K562 (cell line): Measurements from ENCODE around the gene PPM1F.
A peak's percentile ranks its signal among the peaks of the same experiment; 100 is the strongest.

Source experiments
- BHLHE40 ChIP-seq: IDR thresholded peaks from 2 replicates; pipeline ENCODE4 v1.6.1; 2011; ENCODE audit warnings: low read length, improper control_type of control experiment
- CHD1 ChIP-seq: fragments of 200-600 bp; sonication (generic); IDR thresholded peaks from one replicate; pipeline ENCODE4 v1.6.1; 2012; ENCODE audit warnings: mild to moderate bottlenecking, moderate library complexity, low read length, inconsistent platforms
- EWSR1 ChIP-seq: fragments of 450-650 bp; IDR thresholded peaks from 2 replicates; pipeline ENCODE4 v1.6.1; 2018; ENCODE audit warnings: borderline replicate concordance, mild to moderate bottlenecking, low read depth, moderate library complexity; ENCODE audit not compliant: partially characterized antibody
- FOXM1 ChIP-seq, 2 experiments: fragments of 450-650 bp in 1 of 2; sonication (generic) in 1 of 2; formaldehyde crosslinking in 1 of 2; IDR thresholded peaks; 2 replicates each; pipeline versions ENCODE4 v1.6.1 to v1.9.0; 2017 to 2022; ENCODE audit warnings: low read depth in 2 of 2, mild to moderate bottlenecking in 2 of 2, missing genetic modification reagents in 1 of 2, moderate library complexity in 1 of 2
- NELFE ChIP-seq: IDR thresholded peaks from 2 replicates; pipeline ENCODE4 v1.6.1; 2011; ENCODE audit warnings: mild to moderate bottlenecking; ENCODE audit not compliant: insufficient read depth, insufficient read length
- POLR2G ChIP-seq: fragments of 200-400 bp; formaldehyde crosslinking; IDR thresholded peaks from 2 replicates; pipeline ENCODE4 v1.6.1; 2017; ENCODE audit warnings: low read depth, mild to moderate bottlenecking, antibody characterized with exemption, low read length, moderate library complexity
- RCOR1 ChIP-seq, 2 experiments: IDR thresholded peaks; 2 replicates each; pipeline ENCODE4 v1.6.1; 2012; ENCODE audit warnings: low read depth in 2 of 2, low read length in 2 of 2, borderline replicate concordance in 1 of 2, improper control_type of control experiment in 1 of 2
- SIN3A ChIP-seq, 2 experiments: fragments of 150-350 bp in 1 of 2; IDR thresholded peaks; 2 replicates each; pipeline ENCODE4 v1.6.1; 2011 to 2016; ENCODE audit warnings: borderline replicate concordance in 2 of 2, low read depth in 2 of 2, low read length in 2 of 2, mild to moderate bottlenecking in 2 of 2, moderate library complexity in 2 of 2; ENCODE audit not compliant: control insufficient read depth in 1 of 2
- SP1 ChIP-seq: sonication (generic); formaldehyde crosslinking; IDR thresholded peaks from 2 replicates; pipeline ENCODE4 v1.8.1; 2022; ENCODE audit warnings: mild to moderate bottlenecking, missing genetic modification reagents
- ZNF232 ChIP-seq: sonication (generic); formaldehyde crosslinking; IDR thresholded peaks from 2 replicates; pipeline ENCODE4 v1.8.0; 2022; ENCODE audit warnings: mild to moderate bottlenecking, missing genetic modification reagents
- ZZZ3 ChIP-seq: fragments of 450-650 bp; IDR thresholded peaks from 2 replicates; pipeline ENCODE4 v1.6.1; 2016; ENCODE audit warnings: antibody characterized with exemption, mild to moderate bottlenecking, moderate library complexity
- TF ChIP-seq, protein P1 (sequence below), 3 experiments: IDR thresholded peaks in 2 of 3; conservative IDR thresholded peaks in 1 of 3; 2 replicates each; pipeline ENCODE4 v1.5.1; 2011 to 2012; ENCODE audit warnings: low read length in 3 of 3, mild to moderate bottlenecking in 3 of 3, control low read depth in 2 of 3, improper control_type of control experiment in 1 of 3, inconsistent platforms in 1 of 3, low read depth in 1 of 3, mixed read lengths in 1 of 3, moderate library complexity in 1 of 3; ENCODE audit not compliant: insufficient read depth in 2 of 3
- TF ChIP-seq, protein P2 (sequence below), 2 experiments: fragments of 450-650 bp; IDR thresholded peaks; 2 replicates each; pipeline ENCODE4 v1.6.1; 2016
- TF ChIP-seq, protein P3 (sequence below), 3 experiments: fragments of 200-800 bp in 1 of 3; sonication (Bioruptor generic) in 1 of 3; sonication (generic) in 1 of 3; formaldehyde crosslinking in 1 of 3; IDR thresholded peaks; 2 replicates each; pipeline versions ENCODE4 v1.6.1 to v1.8.0; 2016 to 2022; ENCODE audit warnings: mild to moderate bottlenecking in 2 of 3, missing compliant biosample characterization in 2 of 3, missing genetic modification characterization in 2 of 3, missing genetic modification reagents in 1 of 3

DNA sequence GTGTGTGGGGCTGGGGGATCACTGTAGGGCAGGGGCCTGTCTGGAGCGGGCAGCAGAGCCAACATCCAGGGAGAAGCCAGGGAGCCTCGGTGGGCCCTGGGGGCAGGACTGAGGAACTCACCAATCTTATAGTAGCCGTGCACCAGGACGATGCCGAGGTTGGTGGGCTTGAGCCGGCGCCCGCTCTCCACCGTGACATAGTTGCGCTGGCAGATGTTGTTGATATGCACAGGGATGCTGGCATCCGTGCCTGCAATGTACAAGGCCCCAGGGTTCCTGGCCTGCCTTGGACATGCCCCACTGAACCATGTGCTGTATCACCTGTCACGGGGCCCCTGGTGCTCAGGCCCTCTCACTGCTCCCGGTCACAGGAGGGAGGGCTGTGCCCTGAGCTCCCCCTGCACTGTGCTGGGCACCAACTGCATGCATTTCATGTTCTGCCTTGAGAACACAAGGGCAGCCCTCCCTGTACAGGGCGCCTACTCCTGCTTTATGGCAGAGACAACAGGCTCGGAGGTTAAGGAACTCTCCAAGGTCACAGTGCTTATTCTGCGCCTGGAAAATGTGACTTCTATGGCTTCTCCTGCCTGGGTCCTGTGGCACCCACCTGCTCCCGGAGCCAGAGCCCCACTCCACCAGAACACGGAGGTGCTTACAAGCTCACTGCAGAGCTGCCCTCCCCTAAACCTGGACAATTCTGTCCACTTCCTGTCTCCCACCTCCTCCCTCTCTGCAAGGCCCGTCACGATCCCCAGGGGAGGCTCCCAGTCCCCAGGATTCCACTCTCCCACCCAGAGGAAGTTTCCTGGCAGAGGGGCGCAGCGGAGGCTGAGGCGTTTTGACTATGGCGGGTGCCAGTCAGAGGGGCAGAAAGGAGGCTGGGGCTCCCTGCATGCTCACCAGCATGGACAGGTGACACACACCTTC lies 7.8 kb upstream of the PPM1F start:
- TF ChIP-seq CHD1 (peak; percentile 44), ZNF232 (no peak), POLR2G (peak; percentile 78), SIN3A (IDR thresholded peaks at IDR 0.05; ENCODE audit: borderline replicate concordance in 2 of 2, control insufficient read depth in 1 of 2, low read depth in 2 of 2, low read length in 2 of 2) (no peak), ZZZ3 (no peak), EWSR1 (no peak), NELFE (no peak), SP1 (CRISPR knock-in tag) (no peak), RCOR1 (IDR thresholded peaks at IDR 0.05; ENCODE audit: borderline replicate concordance in 1 of 2, low read depth in 2 of 2, low read length in 2 of 2) (no peak; a peak in 1 of 4 replicates), FOXM1 (IDR thresholded peaks at IDR 0.05; ENCODE audit: low read depth) (no peak), FOXM1 (CRISPR knock-in tag; IDR thresholded peaks at IDR 0.05; ENCODE audit: low read depth) (no peak), BHLHE40 (no peak)
- TF ChIP-seq, protein P1, sequence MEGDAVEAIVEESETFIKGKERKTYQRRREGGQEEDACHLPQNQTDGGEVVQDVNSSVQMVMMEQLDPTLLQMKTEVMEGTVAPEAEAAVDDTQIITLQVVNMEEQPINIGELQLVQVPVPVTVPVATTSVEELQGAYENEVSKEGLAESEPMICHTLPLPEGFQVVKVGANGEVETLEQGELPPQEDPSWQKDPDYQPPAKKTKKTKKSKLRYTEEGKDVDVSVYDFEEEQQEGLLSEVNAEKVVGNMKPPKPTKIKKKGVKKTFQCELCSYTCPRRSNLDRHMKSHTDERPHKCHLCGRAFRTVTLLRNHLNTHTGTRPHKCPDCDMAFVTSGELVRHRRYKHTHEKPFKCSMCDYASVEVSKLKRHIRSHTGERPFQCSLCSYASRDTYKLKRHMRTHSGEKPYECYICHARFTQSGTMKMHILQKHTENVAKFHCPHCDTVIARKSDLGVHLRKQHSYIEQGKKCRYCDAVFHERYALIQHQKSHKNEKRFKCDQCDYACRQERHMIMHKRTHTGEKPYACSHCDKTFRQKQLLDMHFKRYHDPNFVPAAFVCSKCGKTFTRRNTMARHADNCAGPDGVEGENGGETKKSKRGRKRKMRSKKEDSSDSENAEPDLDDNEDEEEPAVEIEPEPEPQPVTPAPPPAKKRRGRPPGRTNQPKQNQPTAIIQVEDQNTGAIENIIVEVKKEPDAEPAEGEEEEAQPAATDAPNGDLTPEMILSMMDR (IDR thresholded peaks at IDR 0.05 in 2 of 3, conservative IDR thresholded peaks at IDR 0.05 in 1 of 3; ENCODE audit: insufficient read depth in 2 of 3, low read depth in 1 of 3, low read length in 3 of 3), result no peak
- TF ChIP-seq, protein P2, sequence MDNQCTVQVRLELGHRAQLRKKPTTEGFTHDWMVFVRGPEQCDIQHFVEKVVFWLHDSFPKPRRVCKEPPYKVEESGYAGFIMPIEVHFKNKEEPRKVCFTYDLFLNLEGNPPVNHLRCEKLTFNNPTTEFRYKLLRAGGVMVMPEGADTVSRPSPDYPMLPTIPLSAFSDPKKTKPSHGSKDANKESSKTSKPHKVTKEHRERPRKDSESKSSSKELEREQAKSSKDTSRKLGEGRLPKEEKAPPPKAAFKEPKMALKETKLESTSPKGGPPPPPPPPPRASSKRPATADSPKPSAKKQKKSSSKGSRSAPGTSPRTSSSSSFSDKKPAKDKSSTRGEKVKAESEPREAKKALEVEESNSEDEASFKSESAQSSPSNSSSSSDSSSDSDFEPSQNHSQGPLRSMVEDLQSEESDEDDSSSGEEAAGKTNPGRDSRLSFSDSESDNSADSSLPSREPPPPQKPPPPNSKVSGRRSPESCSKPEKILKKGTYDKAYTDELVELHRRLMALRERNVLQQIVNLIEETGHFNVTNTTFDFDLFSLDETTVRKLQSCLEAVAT (IDR thresholded peaks at IDR 0.05), result no peak
- TF ChIP-seq, protein P3, sequence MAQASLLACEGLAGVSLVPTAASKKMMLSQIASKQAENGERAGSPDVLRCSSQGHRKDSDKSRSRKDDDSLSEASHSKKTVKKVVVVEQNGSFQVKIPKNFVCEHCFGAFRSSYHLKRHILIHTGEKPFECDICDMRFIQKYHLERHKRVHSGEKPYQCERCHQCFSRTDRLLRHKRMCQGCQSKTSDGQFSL (CRISPR knock-in tag; IDR thresholded peaks at IDR 0.05), result no peak
- TF ChIP-seq, protein P3 (tag; IDR thresholded peaks at IDR 0.05), result no peak
